K562 (cell line): Measurements from ENCODE around the gene IRS1. TPM values are rescaled to one million over a fixed set of nuclear protein-coding genes. Genes with fewer than 3 reads are reported as not detected.

Experiments
- ATAC-seq: fragments of 200-7000 bp; cut with Tn5 transposase; 3 replicates; pipeline ENCODE4 v1.9.1; 2020; ENCODE audit warnings: moderate library complexity
- BruUV-seq: library from RNA; stranded (reverse); fragments of 400-500 nt; replicated peaks from 2 replicates; lab custom pipeline; 2021; lab: Mats Ljungman, UMichigan
- CTCF ChIA-PET: fragments of 300-600 bp; formaldehyde crosslinking; extraction: SDS; loops from one replicate; lab custom pipeline; 2021; ENCODE audit warnings: low intra/inter-chr PET ratio; lab: Yijun Ruan, JAX
- POLR2A ChIA-PET: fragments of 300-600, 350-650 bp; sonication (Branson Sonifier 250); formaldehyde crosslinking; extraction: SDS; loops from one replicate; lab custom pipeline; 2021; ENCODE audit warnings: antibody characterized with exemption, inconsistent platforms; lab: Yijun Ruan, JAX
- DNase-seq, 4 experiments: peaks; one replicate each; pipeline versions ENCODE4 v3.0.0 to v3.0.0-alpha.2; 2011 to 2018; ENCODE audit warnings: low spot score in 3 of 4, mixed read lengths in 3 of 4; ENCODE audit errors: extremely low read depth in 1 of 4
- FAIRE-seq: peaks from 2 replicates; lab custom pipeline; 2011; peaks lifted over from hg19 to GRCh38; lab: Jason Lieb, UNC
- H2AFZ ChIP-seq: 2 replicates; pipeline ENCODE4 v1.6.0; 2011; ENCODE audit warnings: low read depth, low read length, control low read depth, inconsistent platforms
- H3K27ac ChIP-seq: fragments of 200-600 bp; 3 replicates; pipeline ENCODE4 v1.8.0; 2011; ENCODE audit warnings: low read depth, mild to moderate bottlenecking, control low read depth, inconsistent platforms, low read length, moderate library complexity, mixed read lengths; ENCODE audit errors: extremely low read depth
- H3K27me3 ChIP-seq, 2 experiments: fragments of 300-600 bp in 1 of 2; 2 replicates in 1 of 2; 3 replicates in 1 of 2; pipeline versions ENCODE4 v1.6.0 to v1.8.0; 2011; ENCODE audit warnings: inconsistent platforms in 2 of 2, low read length in 2 of 2, mild to moderate bottlenecking in 1 of 2, mixed read lengths in 1 of 2, moderate library complexity in 1 of 2; ENCODE audit not compliant: control insufficient read depth in 2 of 2, insufficient read depth in 2 of 2
- H3K36me3 ChIP-seq: fragments of 300-600 bp; 3 replicates; pipeline ENCODE4 v1.8.0; 2011; ENCODE audit warnings: mild to moderate bottlenecking, low read length, inconsistent platforms; ENCODE audit not compliant: control insufficient read depth, insufficient read depth
- H3K4me1 ChIP-seq, 2 experiments: fragments of 200-600 bp in 1 of 2; replicated peaks in 1 of 2; 2 replicates in 1 of 2; 3 replicates in 1 of 2; pipeline versions ENCODE4 v1.5.1 to v1.8.0; 2011; ENCODE audit warnings: inconsistent platforms in 2 of 2, low read length in 2 of 2, mild to moderate bottlenecking in 1 of 2, mixed read lengths in 1 of 2, moderate library complexity in 1 of 2; ENCODE audit not compliant: control insufficient read depth in 2 of 2, insufficient read depth in 2 of 2
- H3K4me2 ChIP-seq: 2 replicates; pipeline ENCODE4 v1.6.1; 2011; ENCODE audit warnings: low read length, control low read depth, inconsistent platforms, mixed read lengths; ENCODE audit not compliant: insufficient read depth
- H3K4me3 ChIP-seq: fragments of 200-600 bp; sonication (generic), shearing (Covaris generic); 2 replicates; pipeline ENCODE4 v1.5.1; 2016; ENCODE audit warnings: control low read depth, inconsistent platforms
- H3K79me2 ChIP-seq: fragments of 200-600 bp; 3 replicates; pipeline ENCODE4 v1.8.0; 2011; ENCODE audit warnings: low read length, inconsistent platforms; ENCODE audit not compliant: control insufficient read depth, insufficient read depth
- H3K9ac ChIP-seq, 2 experiments: 2 replicates each; pipeline versions ENCODE4 v1.6.0 to v1.6.1; 2011; ENCODE audit warnings: low read depth in 2 of 2, low read length in 2 of 2, control low read depth in 1 of 2, inconsistent platforms in 1 of 2, mild to moderate bottlenecking in 1 of 2, mixed read lengths in 1 of 2; ENCODE audit not compliant: insufficient read depth in 1 of 2
- H3K9me1 ChIP-seq: one replicate; pipeline ENCODE4 v1.6.0; 2011; ENCODE audit warnings: inconsistent platforms, mild to moderate bottlenecking, low read length, moderate library complexity; ENCODE audit not compliant: control insufficient read depth, insufficient read depth
- H3K9me3 ChIP-seq: replicated peaks from 2 replicates; pipeline ENCODE4 v1.5.1; 2011; ENCODE audit warnings: low read depth, low read length, inconsistent platforms; ENCODE audit not compliant: control insufficient read depth, insufficient read depth
- H4K20me1 ChIP-seq: replicated peaks from 2 replicates; pipeline ENCODE4 v1.6.1; 2011; ENCODE audit warnings: low read length, inconsistent platforms, mixed read lengths; ENCODE audit not compliant: control insufficient read depth, insufficient read depth
- C11orf30 ChIP-seq: fragments of 450-650 bp; IDR thresholded peaks from 2 replicates; pipeline ENCODE4 v1.6.1; 2016; ENCODE audit warnings: low read depth, mild to moderate bottlenecking
- CEBPG ChIP-seq, 3 experiments: fragments of 200-800 bp in 1 of 3; sonication (Bioruptor generic) in 1 of 3; sonication (generic) in 1 of 3; formaldehyde crosslinking in 1 of 3; IDR thresholded peaks in 2 of 3; conservative IDR thresholded peaks in 1 of 3; 2 replicates each; pipeline versions ENCODE4 v1.6.1 to v1.8.0; 2016 to 2022; ENCODE audit warnings: missing compliant biosample characterization in 2 of 3, missing genetic modification characterization in 2 of 3, mild to moderate bottlenecking in 1 of 3, missing genetic modification reagents in 1 of 3
- DMBX1 ChIP-seq: fragments of 250-450 bp; sonication (Bioruptor Pico); IDR thresholded peaks from 2 replicates; pipeline ENCODE4 v1.8.0; 2022; ENCODE audit warnings: inconsistent platforms, mild to moderate bottlenecking, moderate library complexity, borderline replicate concordance
- ZNF224 ChIP-seq: sonication (generic); formaldehyde crosslinking; IDR thresholded peaks from 2 replicates; pipeline ENCODE4 v1.8.0; 2022; ENCODE audit warnings: mild to moderate bottlenecking, missing genetic modification reagents
- WGBS: fragments of 100-300 bp; shearing (Covaris generic); methylation state at CpG from one replicate; pipeline ENCODE4 v1.1.6; 2016; ENCODE audit warnings: low coverage, mixed read lengths; ENCODE audit not compliant: insufficient coverage; ENCODE audit errors: missing lambda C conversion rate; 5-methylcytosine and 5-hydroxymethylcytosine counted together
- in situ Hi-C: fragments of 300-500 bp; cut with MboI; formaldehyde crosslinking; loops from 4 replicates; pipeline ENCODE4 v1.15.0; 2018; ENCODE audit warnings: inconsistent platforms, mixed read lengths
- intact Hi-C: fragments of 100-400 bp; cut with micrococcal nuclease; formaldehyde crosslinking; loops from 2 replicates; pipeline ENCODE4 v1.14.2; 2022
- polyA plus RNA-seq, 8 experiments: library from polyadenylated mRNA; depleted of rRNA in 4 of 8; stranded (reverse) in 5 of 8; unstranded in 3 of 8; fragments of >200 nt; fragmentation: Nextera tagmentation in 2 of 8; fragmentation: Illumina TruSeq in 1 of 8; extraction: Ambion mirVana in 2 of 8; extraction: Trizol in 1 of 8; gene quantifications; 2 replicates each; pipeline versions ENCODE4 v1.2.1 to v1.2.3, GENCODE V29; 2011 to 2014; ENCODE audit warnings: inconsistent platforms in 1 of 8, missing spikeins in 1 of 8
- total RNA-seq, 7 experiments: library from RNA; depleted of rRNA in 6 of 7; stranded (reverse); fragments of >200 nt in 6 of 7; fragmentation: Illumina TruSeq in 2 of 7; extraction: Trizol in 2 of 7; gene quantifications; 2 replicates each; pipeline versions ENCODE4 v1.2.1 to v1.2.3, GENCODE V29; 2011 to 2021; ENCODE audit warnings: low replicate concordance in 1 of 7
- TF ChIP-seq, protein P1 (sequence below), 2 experiments: fragments of 450-650 bp in 1 of 2; sonication (generic) in 1 of 2; formaldehyde crosslinking; conservative IDR thresholded peaks; 2 replicates each; pipeline versions ENCODE4 v1.4.0 to v1.8.1; 2020 to 2022; ENCODE audit warnings: mild to moderate bottlenecking in 1 of 2, missing genetic modification reagents in 1 of 2

IRS1 gene
- total and polyA plus RNA-seq, 9 of the 15 experiments (the other 6 are each of a cell fraction or from before 2014, with no cell fraction given): under 0.01 to 0.31 (median 0.08) TPM; not detected in 1

DNA sequence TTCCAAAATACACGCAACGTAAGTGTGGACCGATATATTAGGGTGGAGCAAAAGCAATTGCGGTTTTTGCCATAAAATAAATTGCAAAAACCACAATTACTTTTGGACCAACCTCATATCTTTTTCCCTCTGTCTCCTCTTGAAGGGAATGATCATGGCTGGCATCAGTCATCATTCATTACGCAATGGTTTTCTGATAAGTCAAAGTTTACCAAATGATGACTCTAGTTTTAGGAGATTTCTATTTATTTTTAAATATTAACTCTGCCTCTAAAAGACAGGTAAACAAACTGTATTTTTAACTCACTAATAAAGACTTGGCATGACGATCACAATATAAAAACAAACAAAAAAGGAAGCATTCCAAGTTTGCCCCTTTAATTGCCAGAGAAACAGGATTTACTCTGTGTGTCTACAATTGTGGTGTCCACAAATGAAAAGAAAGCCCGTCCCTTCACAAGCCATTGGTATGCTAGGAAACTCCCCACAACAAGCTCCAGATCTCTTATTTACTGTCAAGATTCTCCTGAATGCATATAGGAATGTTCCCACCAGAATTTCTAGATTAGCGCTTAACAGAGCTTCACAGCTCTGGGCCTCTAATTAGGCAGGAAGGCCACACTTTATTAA lies 61.3 kb downstream of the IRS1 start:
- whole genome bisulfite sequencing: 8% methylated on average over 8 of the region's 8 CpGs
- TF ChIP-seq DMBX1 (CRISPR knock-in tag): no peak
- TF ChIP-seq ZNF224 (CRISPR knock-in tag): no peak
- no peak for TF ChIP-seq CEBPG (CRISPR knock-in tag; IDR thresholded peaks at IDR 0.05)
- peak in 1 of 2 experiments; percentile 30; a peak in 1 of 4 replicates for TF ChIP-seq CEBPG (tag; conservative IDR thresholded peaks at IDR 0.05 in 1 of 2, IDR thresholded peaks at IDR 0.05 in 1 of 2)
- FAIRE-seq (no peak), DNase-seq (no peak), ATAC-seq (no peak)
- no peak overlapping the region for H2AFZ ChIP-seq
- H3K4me3 ChIP-seq: no peak overlapping the region
- no peaks in the 10 kb centered on the region for H3K4me1 ChIP-seq
- H3K9ac ChIP-seq: no peak overlapping the region
- no peak overlapping the region for H3K4me2 ChIP-seq
- H4K20me1 ChIP-seq: no peaks in the 10 kb centered on the region
- no peaks in the 10 kb centered on the region for H3K36me3 ChIP-seq
- no TSS peak for BruUV-seq
- in situ Hi-C loops (no loop called here), intact Hi-C loops (no loop called here)
- ChIA-PET POLR2A (no interaction called here), CTCF (no interaction called here)
- H3K9me3 ChIP-seq: no peaks in the 10 kb centered on the region
- H3K27ac ChIP-seq: no peak overlapping the region
- no peaks in the 10 kb centered on the region for H3K27me3 ChIP-seq
- H3K79me2 ChIP-seq: no peaks in the 10 kb centered on the region
- no peaks in the 10 kb centered on the region for H3K9me1 ChIP-seq

DNA sequence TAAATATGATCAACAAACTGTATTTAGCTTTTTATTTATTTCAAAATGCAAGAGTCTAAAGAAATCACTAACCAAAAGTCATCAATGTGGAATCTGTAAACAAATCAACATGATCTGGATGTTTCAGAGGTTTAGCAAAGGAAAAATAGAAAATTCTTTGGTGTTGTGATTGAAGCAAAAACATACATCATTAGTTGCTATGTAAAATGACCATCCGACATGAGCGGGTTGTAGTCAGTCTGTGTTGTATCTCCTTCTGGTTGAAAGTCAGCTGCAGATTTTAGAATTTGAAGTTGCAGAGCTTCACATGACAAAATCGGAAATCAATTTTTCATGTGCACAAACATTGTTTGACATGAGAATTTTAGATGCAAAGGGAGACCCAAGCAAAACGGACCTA lies 63.2 kb downstream of the IRS1 start:
- no peak for DNase-seq
- Histone ChIP-seq H3K27me3 (no peaks in the 10 kb centered on the region), H2AFZ (no peak overlapping the region), H3K27ac (no peak overlapping the region), H3K9ac (no peak overlapping the region), H3K79me2 (no peaks in the 10 kb centered on the region), H3K4me3 (no peak overlapping the region), H3K4me2 (no peak overlapping the region), H4K20me1 (no peaks in the 10 kb centered on the region), H3K4me1 (no peaks in the 10 kb centered on the region), H3K9me3 (no peaks in the 10 kb centered on the region), H3K9me1 (no peaks in the 10 kb centered on the region), H3K36me3 (no peaks in the 10 kb centered on the region)
- intact Hi-C loops: no loop called here
- CTCF ChIA-PET: no interaction called here
- FAIRE-seq: no peak
- POLR2A ChIA-PET: no interaction called here
- in situ Hi-C loops: no loop called here
- BruUV-seq: no TSS peak
- ATAC-seq: no peak
- TF ChIP-seq, protein P1, sequence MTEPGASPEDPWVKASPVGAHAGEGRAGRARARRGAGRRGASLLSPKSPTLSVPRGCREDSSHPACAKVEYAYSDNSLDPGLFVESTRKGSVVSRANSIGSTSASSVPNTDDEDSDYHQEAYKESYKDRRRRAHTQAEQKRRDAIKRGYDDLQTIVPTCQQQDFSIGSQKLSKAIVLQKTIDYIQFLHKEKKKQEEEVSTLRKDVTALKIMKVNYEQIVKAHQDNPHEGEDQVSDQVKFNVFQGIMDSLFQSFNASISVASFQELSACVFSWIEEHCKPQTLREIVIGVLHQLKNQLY (CRISPR knock-in tag; conservative IDR thresholded peaks at IDR 0.05): no peak
- TF ChIP-seq C11orf30: no peak
- 5% methylated on average over 4 of the region's 4 CpGs for WGBS
